K562 (cell line): Measurements from ENCODE around the gene PDZRN4. TPM values are rescaled to one million over a fixed set of nuclear protein-coding genes. Genes with fewer than 3 reads are reported as not detected.

Experiments
- CUX1 ChIP-seq: fragments of 200-800 bp; sonication (Bioruptor generic); IDR thresholded peaks from 2 replicates; pipeline ENCODE4 v1.6.1; 2016; ENCODE audit warnings: missing genetic modification characterization, missing compliant biosample characterization
- ETS1 ChIP-seq: conservative IDR thresholded peaks from 2 replicates; pipeline ENCODE4 v1.6.1; 2011; ENCODE audit warnings: low read depth, mild to moderate bottlenecking, low read length; ENCODE audit not compliant: control insufficient read depth
- NCOA1 ChIP-seq: fragments of 450-650 bp; IDR thresholded peaks from 2 replicates; pipeline ENCODE4 v1.6.1; 2016; ENCODE audit warnings: low read depth
- NKRF ChIP-seq: fragments of 450-650 bp; IDR thresholded peaks from 2 replicates; pipeline ENCODE4 v1.6.1; 2016; ENCODE audit warnings: borderline replicate concordance
- SIN3B ChIP-seq: fragments of 450-650 bp; IDR thresholded peaks from 2 replicates; pipeline ENCODE4 v1.6.1; 2017; ENCODE audit warnings: low read depth, mild to moderate bottlenecking, moderate library complexity
- SMARCC2 ChIP-seq: fragments of 450-650 bp; IDR thresholded peaks from 2 replicates; pipeline ENCODE4 v1.6.1; 2017; ENCODE audit warnings: antibody characterized with exemption, moderate library complexity, mild to moderate bottlenecking, low read depth
- TCF7 ChIP-seq: sonication (generic); IDR thresholded peaks from 2 replicates; pipeline ENCODE4 v1.6.1; 2016; ENCODE audit warnings: antibody characterized with exemption, borderline replicate concordance
- WHSC1 ChIP-seq: IDR thresholded peaks from one replicate; pipeline ENCODE4 v1.6.1; 2012; ENCODE audit warnings: low read length, control low read depth, inconsistent platforms
- ZKSCAN8 ChIP-seq: fragments of 200-800 bp; sonication (Bioruptor generic); IDR thresholded peaks from 2 replicates; pipeline ENCODE4 v1.6.1; 2016; ENCODE audit warnings: missing genetic modification characterization, missing compliant biosample characterization
- polyA plus RNA-seq, 8 experiments: library from polyadenylated mRNA; depleted of rRNA in 4 of 8; stranded (reverse) in 5 of 8; unstranded in 3 of 8; fragments of >200 nt; fragmentation: Nextera tagmentation in 2 of 8; fragmentation: Illumina TruSeq in 1 of 8; extraction: Ambion mirVana in 2 of 8; extraction: Trizol in 1 of 8; gene quantifications; 2 replicates each; pipeline versions ENCODE4 v1.2.1 to v1.2.3, GENCODE V29; 2011 to 2014; ENCODE audit warnings: inconsistent platforms in 1 of 8, missing spikeins in 1 of 8
- total RNA-seq, 7 experiments: library from RNA; depleted of rRNA in 6 of 7; stranded (reverse); fragments of >200 nt in 6 of 7; fragmentation: Illumina TruSeq in 2 of 7; extraction: Trizol in 2 of 7; gene quantifications; 2 replicates each; pipeline versions ENCODE4 v1.2.1 to v1.2.3, GENCODE V29; 2011 to 2021; ENCODE audit warnings: low replicate concordance in 1 of 7

PDZRN4 gene
- total and polyA plus RNA-seq, 9 of the 15 experiments (the other 6 are each of a cell fraction or from before 2014, with no cell fraction given) = not detected

- TF ChIP-seq CUX1 (CRISPR knock-in tag) = no peak
- TF ChIP-seq TCF7 = no peak
- TF ChIP-seq ETS1 = no peak
- no peak for TF ChIP-seq SMARCC2
- no peak for TF ChIP-seq SIN3B
- TF ChIP-seq WHSC1 = no peak
- TF ChIP-seq NCOA1 = no peak
- no peak for TF ChIP-seq NKRF
- no peak for TF ChIP-seq ZKSCAN8
Observed at GRCh38 chr12:41552588-41552987, 364.5 kb downstream of the PDZRN4 start (continued).
